ENCODE measurements around the gene OOSP2.

DNA sequence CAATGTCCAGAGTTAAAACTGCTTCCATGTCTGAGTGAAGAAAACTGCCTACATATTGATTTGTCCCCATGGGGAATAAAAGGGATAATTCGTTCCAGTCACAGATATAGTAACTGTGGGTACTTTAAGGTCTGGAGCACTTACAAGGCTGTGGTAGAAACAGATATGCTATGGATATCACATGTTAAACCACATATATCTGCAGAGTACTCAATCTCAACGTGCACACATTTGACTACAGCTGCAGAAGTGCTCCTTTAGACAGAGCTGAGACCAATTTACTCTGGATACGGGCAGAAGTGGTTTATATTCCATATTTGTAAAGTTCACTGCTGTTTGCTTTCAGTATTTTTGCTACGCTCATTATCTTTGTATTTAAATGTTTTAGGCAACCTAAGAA is 38.5 kb downstream of the OOSP2 start:
- no peak for TF ChIP-seq CTCF (IDR thresholded peaks at IDR 0.05; ENCODE audit: insufficient read depth, low read length)
- no peak for TF ChIP-seq GABPA (IDR thresholded peaks at IDR 0.05; ENCODE audit: low read depth)
- no peak for TF ChIP-seq REST (IDR thresholded peaks at IDR 0.05; ENCODE audit: insufficient replicate concordance, low read depth)
- no peak for TF ChIP-seq POLR2AphosphoS5 (IDR thresholded peaks at IDR 0.05; ENCODE audit: low read depth)

Measured in HL-60 (cell line).